Mucosa of rectum (tissue), 2 donors: ENCODE data around the gene ST8SIA2.
"Not testable (repeated sequence)": the region's sequence is repeated elsewhere in the genome, so short reads cannot be mapped to it uniquely, and the experiment has no call there.

Experiments used
- H3K27ac ChIP-seq, 2 donors: one replicate each; pipeline ENCODE4 v1.7.0; 2013; ENCODE audit warnings: inconsistent platforms in 2 of 2, low read depth in 2 of 2, low read length in 2 of 2
- H3K27me3 ChIP-seq, 2 donors: one replicate each; pipeline ENCODE4 v1.7.0; 2013; ENCODE audit warnings: low read length in 2 of 2; ENCODE audit not compliant: control insufficient read depth in 2 of 2, insufficient read depth in 2 of 2
- H3K36me3 ChIP-seq, 2 donors: one replicate each; pipeline ENCODE4 v1.7.0; 2013; ENCODE audit warnings: low read length in 2 of 2; ENCODE audit not compliant: control insufficient read depth in 2 of 2, insufficient read depth in 2 of 2
- H3K4me1 ChIP-seq, 2 donors: one replicate each; pipeline ENCODE4 v1.7.0; 2013; ENCODE audit warnings: low read length in 2 of 2, mild to moderate bottlenecking in 1 of 2; ENCODE audit not compliant: control insufficient read depth in 2 of 2, insufficient read depth in 2 of 2
- H3K4me3 ChIP-seq, 2 donors: one replicate each; pipeline ENCODE4 v1.7.0; 2013; ENCODE audit warnings: low read length in 2 of 2
- H3K9ac ChIP-seq, 2 donors: one replicate each; pipeline ENCODE4 v1.7.0; 2013; ENCODE audit warnings: low read length in 2 of 2, low read depth in 1 of 2, mild to moderate bottlenecking in 1 of 2
- H3K9me3 ChIP-seq, 2 donors: one replicate each; pipeline ENCODE4 v1.7.0; 2013; ENCODE audit warnings: low read length in 2 of 2; ENCODE audit not compliant: control insufficient read depth in 2 of 2
- donor health status: healthy.
- donor health status: Normal muscosa, but diverticular disease.

Gene ST8SIA2

DNA sequence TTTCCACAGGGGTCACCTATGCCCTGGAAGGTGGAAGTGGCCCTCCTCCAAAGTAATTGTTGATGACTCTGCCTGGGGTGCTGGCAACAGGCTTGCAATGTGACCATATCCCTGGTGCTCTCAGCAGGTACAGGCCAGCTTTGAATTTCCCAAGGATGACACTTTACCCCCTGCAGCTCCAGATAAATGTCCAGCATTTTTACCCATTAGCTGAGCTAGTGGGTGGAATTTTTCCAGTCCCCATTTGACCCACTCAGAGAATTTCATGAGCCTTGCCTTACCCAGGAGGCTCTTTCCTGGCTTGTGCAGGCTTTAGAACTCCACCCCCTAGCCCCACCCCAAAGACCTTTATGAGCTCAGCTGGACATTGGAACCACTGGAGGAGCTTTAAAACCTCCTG, 77.6 kb downstream of the ST8SIA2 start:
- Histone ChIP-seq H3K27ac (no peak overlapping the region), H3K9me3 (no peaks in the 10 kb centered on the region), H3K9ac (no peak overlapping the region), H3K4me1 (no peaks in the 10 kb centered on the region), H3K36me3 (no peaks in the 10 kb centered on the region), H3K27me3 (no peaks in the 10 kb centered on the region), H3K4me3 (no peak overlapping the region)

DNA sequence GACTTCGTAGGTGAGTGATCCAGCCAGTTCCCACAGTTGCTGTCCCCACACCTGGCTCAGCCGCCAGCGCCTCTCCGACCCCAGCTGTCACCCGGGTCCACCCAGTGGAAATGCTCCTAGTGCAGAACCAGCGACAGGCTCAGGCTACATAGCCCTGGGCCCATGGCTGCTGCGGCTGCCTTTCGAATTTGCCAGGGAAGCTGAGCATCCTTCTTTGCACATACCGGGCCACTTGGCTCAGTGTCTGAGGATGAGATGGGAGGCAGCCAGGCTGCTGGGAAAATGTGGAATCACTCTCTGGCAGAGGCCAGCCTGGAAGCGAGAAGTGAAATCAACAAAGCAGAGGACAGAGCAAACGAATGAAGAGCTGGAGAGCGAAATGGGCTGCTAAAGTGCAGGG, 80.1 kb downstream of the ST8SIA2 start:
- Histone ChIP-seq H3K27ac (no peak overlapping the region), H3K27me3 (no peaks in the 10 kb centered on the region), H3K4me1 (no peaks in the 10 kb centered on the region), H3K9ac (no peak overlapping the region), H3K9me3 (no peaks in the 10 kb centered on the region), H3K4me3 (no peak overlapping the region), H3K36me3 (no peaks in the 10 kb centered on the region)

DNA sequence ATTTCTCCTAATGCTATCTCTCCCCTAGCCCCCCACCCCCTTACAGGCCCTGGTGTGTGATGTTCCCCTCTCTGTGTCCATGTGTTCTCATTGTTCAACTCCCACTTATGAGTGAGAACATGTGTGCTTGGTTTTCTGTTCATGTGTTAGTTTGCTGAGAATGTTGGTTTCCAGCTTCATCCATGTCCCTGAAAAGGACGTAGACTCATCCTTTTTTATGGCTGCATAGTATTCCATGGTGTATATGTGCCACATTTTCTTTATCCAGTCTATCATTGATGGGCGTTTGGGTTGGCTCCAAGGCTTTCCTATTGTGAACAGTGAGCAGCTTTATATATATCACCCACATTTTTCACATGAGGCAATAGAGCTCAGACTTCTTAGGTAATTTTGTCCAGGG, 86.0 kb downstream of the ST8SIA2 start:
- H3K27ac ChIP-seq, H3K4me3 ChIP-seq, H3K9ac ChIP-seq, H3K27me3 ChIP-seq, H3K9me3 ChIP-seq, H3K36me3 ChIP-seq, H3K4me1 ChIP-seq: not testable (repeated sequence)

DNA sequence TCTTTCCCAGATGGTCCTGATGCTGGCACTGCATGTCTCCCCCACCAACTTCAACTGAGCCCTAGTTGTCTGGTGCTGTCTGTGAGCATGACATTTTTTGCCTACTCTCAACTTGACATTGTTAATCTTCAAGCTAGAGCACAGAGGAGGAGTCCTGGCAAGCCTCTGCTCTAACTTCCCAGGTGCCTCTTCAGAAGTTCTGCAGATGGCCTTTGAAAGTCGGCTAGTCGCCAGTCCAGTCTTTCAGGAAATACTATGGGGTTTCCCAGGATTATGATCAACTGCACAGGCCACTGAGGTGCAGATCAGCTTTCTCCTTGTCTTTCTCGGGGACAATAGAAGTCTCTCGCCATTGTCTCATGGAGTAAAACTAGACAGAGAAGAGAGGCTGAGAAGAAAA, 86.7 kb downstream of the ST8SIA2 start:
- H3K27me3 ChIP-seq = no peaks in the 10 kb centered on the region
- no peak overlapping the region for H3K27ac ChIP-seq
- no peaks in the 10 kb centered on the region for H3K9me3 ChIP-seq
- H3K36me3 ChIP-seq = no peaks in the 10 kb centered on the region
- H3K4me3 ChIP-seq = no peak overlapping the region
- H3K9ac ChIP-seq = no peak overlapping the region
- no peaks in the 10 kb centered on the region for H3K4me1 ChIP-seq

DNA sequence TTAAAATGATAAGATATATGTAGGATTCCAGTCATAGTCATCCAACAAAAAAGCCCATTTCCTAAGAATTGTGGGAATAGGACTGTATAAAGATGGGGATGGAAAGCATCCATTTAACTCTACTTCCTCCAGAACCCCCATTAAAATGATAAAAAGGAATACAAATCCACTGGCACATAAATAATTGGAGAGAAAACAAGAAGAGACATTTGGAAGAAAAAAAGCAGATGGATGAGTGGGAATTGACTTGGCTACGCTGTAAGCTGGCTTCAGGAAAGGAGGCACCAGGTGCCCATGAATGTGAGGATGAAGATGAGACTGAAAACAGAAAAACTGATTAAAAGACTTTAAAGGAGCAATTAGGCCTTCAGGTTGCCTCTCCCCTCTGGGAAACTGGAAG, 91.8 kb downstream of the ST8SIA2 start:
- Histone ChIP-seq H3K9ac (no peak overlapping the region), H3K27me3 (no peaks in the 10 kb centered on the region), H3K9me3 (no peaks in the 10 kb centered on the region), H3K27ac (no peak overlapping the region), H3K4me3 (no peak overlapping the region), H3K36me3 (no peaks in the 10 kb centered on the region), H3K4me1 (no peaks in the 10 kb centered on the region)

DNA sequence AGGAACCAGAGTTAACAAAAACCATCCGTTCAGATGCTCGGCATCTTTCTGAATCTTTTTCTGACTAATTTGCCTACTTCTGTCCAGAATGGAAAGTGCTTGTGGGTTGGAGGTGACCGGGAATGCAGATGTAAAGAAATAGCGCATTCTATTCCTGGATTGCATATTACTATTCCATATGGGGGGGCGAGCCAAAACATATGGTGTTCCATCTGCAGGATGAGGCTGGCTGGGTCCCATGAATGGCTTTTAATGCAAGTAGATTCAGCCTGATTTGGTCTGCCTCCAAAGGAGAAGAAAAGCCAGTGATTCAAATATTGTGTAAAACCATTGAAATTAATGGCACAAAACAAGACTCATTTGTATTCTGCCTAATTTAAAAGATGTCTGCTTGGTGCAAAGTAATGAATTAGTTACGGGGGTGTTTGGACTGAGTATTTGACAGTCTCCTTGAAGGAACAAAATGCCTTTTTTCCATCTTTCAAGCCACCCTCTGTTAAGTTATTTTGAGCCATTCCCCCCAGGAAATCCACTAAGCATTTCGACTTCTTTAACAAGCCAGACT, 99.0 kb downstream of the ST8SIA2 start:
- Histone ChIP-seq H3K36me3 (no peaks in the 10 kb centered on the region), H3K27me3 (no peaks in the 10 kb centered on the region), H3K4me3 (no peak overlapping the region), H3K27ac (no peak overlapping the region), H3K4me1 (no peaks in the 10 kb centered on the region), H3K9ac (no peak overlapping the region), H3K9me3 (no peaks in the 10 kb centered on the region)

DNA sequence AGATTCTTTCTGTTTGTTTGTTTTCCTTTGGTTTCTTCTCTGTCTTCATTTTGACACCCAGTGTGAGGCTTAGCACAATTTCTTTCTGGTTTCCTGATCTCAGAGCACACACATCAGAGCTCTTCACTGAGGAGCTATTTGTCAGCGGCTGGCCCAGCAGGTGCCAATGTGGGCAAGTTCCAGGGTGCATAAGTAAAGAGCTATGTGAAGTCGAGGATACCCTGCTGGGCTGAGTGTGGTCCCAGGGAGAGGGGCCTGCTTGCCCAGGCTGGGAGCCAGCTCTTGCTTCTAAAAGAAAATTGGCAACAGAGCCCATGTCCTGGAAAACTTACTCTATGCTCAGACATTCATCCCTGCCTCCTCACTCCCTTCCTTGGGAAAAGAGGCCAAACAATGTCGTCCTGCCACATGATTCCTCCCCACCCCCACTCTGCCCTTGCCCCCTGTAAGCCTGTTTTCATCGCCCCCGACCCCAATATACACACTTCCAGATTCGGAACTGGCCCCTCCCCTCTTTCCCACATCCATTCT, 101.2 kb downstream of the ST8SIA2 start:
- no peak overlapping the region for H3K4me3 ChIP-seq
- H3K36me3 ChIP-seq = no peaks in the 10 kb centered on the region
- no peaks in the 10 kb centered on the region for H3K9me3 ChIP-seq
- no peaks in the 10 kb centered on the region for H3K4me1 ChIP-seq
- H3K27ac ChIP-seq = no peak overlapping the region
- no peaks in the 10 kb centered on the region for H3K27me3 ChIP-seq
- no peak overlapping the region for H3K9ac ChIP-seq

DNA sequence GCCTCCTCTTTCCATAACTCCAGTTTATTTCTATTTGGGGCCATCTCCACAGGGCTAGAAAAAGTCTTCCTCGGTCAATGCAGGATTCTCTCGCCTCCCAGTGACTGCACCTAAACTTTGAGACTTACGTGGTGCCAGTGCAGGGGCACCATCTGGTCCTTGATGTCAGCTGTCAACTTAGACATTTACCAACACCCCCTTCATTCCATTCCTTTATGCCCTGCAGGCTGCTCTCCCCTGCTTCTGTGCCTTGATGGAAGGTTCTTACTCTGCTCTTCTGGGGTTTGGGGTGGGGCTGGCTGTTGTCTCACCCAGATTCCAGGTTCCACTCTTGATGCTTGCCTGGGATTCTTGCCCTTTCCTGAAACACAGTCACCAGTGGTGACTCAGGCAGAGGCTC, 101.8 kb downstream of the ST8SIA2 start:
- H3K4me1 ChIP-seq = no peaks in the 10 kb centered on the region
- H3K36me3 ChIP-seq = no peaks in the 10 kb centered on the region
- no peaks in the 10 kb centered on the region for H3K9me3 ChIP-seq
- no peak overlapping the region for H3K4me3 ChIP-seq
- H3K27me3 ChIP-seq = no peaks in the 10 kb centered on the region
- H3K9ac ChIP-seq = no peak overlapping the region
- H3K27ac ChIP-seq = no peak overlapping the region

DNA sequence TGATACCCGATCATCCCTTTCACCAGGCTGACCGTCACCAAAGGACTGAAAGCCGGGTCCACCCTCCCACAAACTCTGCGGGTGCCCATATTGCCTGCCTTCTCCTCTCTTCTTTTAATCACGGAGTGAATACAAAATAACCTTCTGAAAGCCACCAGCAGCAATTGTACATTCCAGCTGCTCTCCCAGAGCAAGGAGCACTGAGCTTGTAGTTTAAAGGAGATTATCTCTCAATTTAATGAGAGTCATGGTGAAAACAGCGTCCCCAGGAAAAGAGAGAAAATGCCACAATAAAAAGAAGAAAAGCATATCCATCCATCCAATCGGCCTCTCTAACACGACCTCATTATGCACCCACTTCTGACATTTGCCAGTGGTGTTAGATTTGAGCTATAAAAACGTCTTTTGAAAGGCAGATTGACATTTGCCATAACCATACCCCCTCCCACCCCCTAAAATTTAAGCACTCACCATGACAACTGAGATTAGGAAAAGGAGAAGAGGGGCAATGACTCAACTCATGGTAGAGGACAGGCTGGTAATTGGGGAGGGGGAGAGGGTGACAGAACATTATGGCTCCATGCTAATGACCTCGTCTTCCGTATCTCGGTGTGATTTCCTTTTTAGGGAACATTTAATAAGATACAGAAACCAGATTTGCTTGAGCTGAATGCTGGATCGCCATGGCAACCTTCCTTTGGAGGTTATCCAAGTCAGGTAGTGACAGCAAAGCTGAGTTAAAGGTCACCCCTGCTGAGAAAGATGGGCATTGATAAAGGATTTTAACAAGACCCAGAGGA, 106.2 kb downstream of the ST8SIA2 start:
- no peaks in the 10 kb centered on the region for H3K27me3 ChIP-seq
- no peaks in the 10 kb centered on the region for H3K9me3 ChIP-seq
- no peak overlapping the region for H3K9ac ChIP-seq
- no peaks in the 10 kb centered on the region for H3K36me3 ChIP-seq
- H3K4me3 ChIP-seq = no peak overlapping the region
- no peaks in the 10 kb centered on the region for H3K4me1 ChIP-seq
- H3K27ac ChIP-seq = no peak overlapping the region

DNA sequence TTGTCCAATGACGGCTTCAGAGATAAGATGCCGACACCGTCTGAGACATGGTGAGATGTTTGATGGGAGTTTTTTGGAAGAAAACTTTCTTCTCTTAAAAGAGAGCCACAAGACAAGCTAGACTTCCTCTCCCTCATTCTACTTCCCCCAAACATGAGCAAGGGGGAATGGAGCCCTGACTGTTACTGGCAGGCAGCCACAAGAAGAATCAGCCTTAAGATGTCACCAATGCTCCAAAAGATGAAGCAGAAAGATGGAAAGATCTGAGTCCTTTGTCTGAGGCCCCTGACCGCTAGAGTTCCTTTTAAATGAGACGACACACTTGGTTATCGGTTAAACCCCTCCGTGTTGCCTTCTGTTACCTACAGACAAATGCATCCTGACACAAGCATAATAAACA, 108.7 kb downstream of the ST8SIA2 start:
- Histone ChIP-seq H3K27me3 (no peaks in the 10 kb centered on the region), H3K36me3 (no peaks in the 10 kb centered on the region), H3K9ac (no peak overlapping the region), H3K9me3 (peaks cover 0 to under 1% of the 10 kb centered on the region in 2 donors), H3K27ac (no peak overlapping the region), H3K4me1 (no peaks in the 10 kb centered on the region), H3K4me3 (no peak overlapping the region)
